DMS53 (cell line): ENCODE results near the gene WDTC1.

Experiments
- DNase-seq: peaks from one replicate; lab custom pipeline; 2025; lab: John Stamatoyannopoulos, UW

WDTC1 gene

GRCh38 chr1:27356277-27356618 is 121.8 kb downstream of the WDTC1 start:
- no peak for DNase-seq

GRCh38 chr1:27356619-27357280 is 122.3 kb downstream of the WDTC1 start:
- DNase-seq = no peak

- DNase-seq = peak; percentile 82
Measured at GRCh38 chr1:27357281-27358037, 123.0 kb downstream of the WDTC1 start.
